CD4-positive, alpha-beta T cell treated with Interleukin-21 for 1 hour (primary cell): ENCODE results near the gene PCDHA7.
"Not testable (repeated sequence)": the region's sequence is repeated elsewhere in the genome, so short reads cannot be mapped to it uniquely, and the experiment has no call there.

ENCODE experiments used
- DNase-seq: peaks from one replicate; pipeline ENCODE4 v3.0.0-alpha.2; 2020

PCDHA7 gene, protein sequence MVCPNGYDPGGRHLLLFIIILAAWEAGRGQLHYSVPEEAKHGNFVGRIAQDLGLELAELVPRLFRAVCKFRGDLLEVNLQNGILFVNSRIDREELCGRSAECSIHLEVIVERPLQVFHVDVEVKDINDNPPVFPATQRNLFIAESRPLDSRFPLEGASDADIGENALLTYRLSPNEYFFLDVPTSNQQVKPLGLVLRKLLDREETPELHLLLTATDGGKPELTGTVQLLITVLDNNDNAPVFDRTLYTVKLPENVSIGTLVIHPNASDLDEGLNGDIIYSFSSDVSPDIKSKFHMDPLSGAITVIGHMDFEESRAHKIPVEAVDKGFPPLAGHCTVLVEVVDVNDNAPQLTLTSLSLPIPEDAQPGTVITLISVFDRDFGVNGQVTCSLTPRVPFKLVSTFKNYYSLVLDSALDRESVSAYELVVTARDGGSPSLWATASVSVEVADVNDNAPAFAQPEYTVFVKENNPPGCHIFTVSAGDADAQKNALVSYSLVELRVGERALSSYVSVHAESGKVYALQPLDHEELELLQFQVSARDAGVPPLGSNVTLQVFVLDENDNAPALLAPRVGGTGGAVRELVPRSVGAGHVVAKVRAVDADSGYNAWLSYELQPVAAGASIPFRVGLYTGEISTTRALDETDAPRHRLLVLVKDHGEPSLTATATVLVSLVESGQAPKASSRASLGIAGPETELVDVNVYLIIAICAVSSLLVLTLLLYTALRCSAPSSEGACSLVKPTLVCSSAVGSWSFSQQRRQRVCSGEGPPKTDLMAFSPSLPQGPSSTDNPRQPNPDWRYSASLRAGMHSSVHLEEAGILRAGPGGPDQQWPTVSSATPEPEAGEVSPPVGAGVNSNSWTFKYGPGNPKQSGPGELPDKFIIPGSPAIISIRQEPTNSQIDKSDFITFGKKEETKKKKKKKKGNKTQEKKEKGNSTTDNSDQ

DNA sequence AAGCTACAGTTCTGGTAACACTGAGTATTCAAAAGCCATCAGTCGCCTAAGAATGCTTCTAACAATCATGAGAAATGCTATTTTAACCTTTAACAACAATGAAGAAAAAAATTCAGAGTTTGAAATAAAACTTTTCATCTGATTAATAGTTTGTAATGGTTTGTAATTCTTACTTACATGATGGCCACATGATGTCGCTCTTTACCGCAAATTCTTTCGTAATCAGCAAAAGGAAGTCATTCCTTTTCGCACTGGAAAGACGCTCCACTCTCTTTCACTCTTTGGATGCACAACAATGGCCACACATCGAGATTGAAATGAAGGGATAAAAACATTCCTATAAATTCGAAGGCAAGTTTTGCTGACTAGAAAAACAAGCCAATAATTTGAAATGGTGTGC lies at the start of gene PCDHA7:
Gene PCDHA7 (plus strand): TSS at position 277 of the 400 bp plus-strand sequence. CDS start 115 bp downstream, at position 392.
- no peak for DNase-seq

GRCh38 chr5:140785905-140786686 lies 48.0 kb upstream of the PCDHA7 start, which contains the start of gene PCDHA1:
Gene PCDHA1 (plus strand): TSS chr5:140786140.
- DNase-seq = no peak

- not testable (repeated sequence) for DNase-seq
These were observed 46.6 kb upstream of the PCDHA7 start for GRCh38 chr5:140787422-140787821.

DNA sequence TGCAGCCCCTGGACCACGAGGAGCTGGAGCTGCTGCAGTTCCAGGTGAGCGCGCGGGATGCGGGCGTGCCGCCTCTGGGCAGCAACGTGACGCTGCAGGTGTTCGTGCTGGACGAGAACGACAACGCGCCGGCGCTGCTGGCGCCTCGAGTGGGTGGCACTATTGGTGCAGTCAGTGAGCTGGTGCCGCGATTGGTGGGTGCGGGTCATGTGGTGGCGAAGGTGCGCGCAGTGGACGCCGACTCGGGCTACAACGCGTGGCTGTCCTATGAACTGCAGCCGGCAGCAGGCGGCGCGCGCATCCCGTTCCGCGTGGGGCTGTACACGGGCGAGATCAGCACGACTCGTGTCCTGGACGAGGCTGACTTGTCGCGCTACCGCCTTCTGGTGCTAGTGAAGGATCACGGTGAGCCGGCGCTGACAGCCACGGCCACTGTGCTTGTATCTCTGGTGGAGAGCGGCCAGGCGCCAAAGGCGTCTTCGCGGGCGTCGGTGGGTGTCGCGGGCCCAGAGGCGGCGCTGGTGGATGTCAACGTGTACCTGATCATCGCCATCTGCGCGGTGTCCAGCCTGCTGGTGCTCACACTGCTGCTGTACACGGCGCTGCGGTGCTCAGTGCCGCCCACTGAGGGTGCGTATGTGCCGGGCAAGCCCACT lies 46.1 kb upstream of the PCDHA7 start:
- not testable (repeated sequence) for DNase-seq

DNA sequence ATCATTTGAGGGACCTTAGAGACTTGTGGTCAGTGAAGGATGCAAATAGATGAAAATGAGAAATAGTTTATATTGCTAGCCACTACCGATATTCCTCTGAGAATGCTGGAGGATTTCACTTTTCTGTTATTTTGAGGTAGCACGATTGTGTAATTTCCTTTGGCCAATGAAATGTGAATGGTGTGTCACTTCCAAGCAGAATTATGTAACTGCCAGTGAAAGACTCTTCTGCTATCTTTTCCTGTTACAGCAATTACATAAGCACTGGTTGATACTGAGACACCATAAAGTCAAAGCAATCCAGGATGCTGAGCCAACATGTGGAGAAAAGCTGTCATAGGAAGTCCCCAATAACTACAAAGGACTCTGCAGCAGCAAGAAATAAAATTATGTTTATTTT lies 43.0 kb upstream of the PCDHA7 start:
- DNase-seq = no peak

GRCh38 chr5:140794595-140795258 lies 39.3 kb upstream of the PCDHA7 start, which contains the start of gene PCDHA2:
Gene PCDHA2 (plus strand): TSS chr5:140794852.
- DNase-seq = no peak

- DNase-seq = no peak
These were observed 38.8 kb upstream of the PCDHA7 start for GRCh38 chr5:140795259-140795641.

DNA sequence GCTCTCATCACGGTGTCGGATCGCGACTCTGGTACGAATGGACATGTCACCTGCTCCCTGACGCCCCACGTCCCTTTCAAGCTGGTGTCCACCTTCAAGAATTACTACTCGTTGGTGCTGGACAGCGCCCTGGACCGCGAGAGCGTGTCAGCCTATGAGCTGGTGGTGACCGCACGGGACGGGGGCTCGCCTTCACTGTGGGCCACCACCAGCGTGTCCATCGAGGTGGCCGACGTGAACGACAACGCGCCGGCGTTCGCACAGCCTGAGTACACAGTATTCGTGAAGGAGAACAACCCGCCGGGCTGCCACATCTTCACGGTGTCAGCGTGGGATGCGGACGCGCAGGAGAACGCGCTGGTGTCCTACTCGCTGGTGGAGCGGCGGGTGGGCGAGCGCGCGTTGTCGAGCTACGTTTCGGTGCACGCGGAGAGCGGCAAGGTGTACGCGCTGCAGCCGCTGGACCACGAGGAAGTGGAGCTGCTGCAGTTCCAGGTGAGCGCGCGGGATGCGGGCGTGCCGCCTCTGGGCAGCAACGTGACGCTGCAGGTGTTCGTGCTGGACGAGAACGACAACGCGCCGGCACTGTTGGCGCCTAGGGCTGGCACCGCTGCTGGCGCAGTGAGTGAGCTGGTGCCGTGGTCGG lies 37.9 kb upstream of the PCDHA7 start:
- DNase-seq = not testable (repeated sequence)

GRCh38 chr5:140796718-140797095 lies 37.4 kb upstream of the PCDHA7 start:
- DNase-seq = no peak

DNA sequence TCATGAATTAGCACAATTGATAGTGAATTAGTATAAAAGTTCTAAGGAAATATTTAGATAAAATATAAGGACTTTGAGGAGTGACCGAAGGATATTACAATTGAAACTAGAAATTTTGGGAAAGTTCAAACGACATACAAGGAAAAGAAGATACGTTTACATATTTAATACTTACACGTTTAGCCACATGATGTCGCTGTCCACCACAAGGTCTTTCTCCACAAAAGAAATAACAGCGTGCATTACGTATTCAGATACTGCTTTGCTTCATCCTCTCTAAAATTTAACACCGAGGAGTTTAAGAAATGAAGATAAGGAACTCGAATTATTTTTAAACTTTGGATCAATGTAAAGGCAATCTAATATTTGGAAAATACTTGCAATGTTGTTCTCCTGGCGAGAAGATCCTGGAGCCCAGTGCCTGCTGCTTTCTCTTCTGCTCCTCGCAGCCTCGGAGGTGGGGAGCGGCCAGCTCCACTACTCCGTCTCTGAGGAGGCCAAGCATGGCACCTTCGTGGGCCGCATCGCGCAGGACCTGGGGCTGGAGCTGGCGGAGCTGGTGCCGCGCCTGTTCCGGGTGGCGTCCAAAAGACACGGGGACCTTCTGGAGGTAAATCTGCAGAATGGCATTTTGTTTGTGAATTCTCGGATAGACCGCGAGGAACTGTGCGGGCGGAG lies 33.1 kb upstream of the PCDHA7 start, which contains the start of gene PCDHA3:
Gene PCDHA3 (plus strand): TSS at position 242 of the 678 bp plus-strand sequence.
- DNase-seq = no peak

- DNase-seq = no peak
These were observed 32.6 kb upstream of the PCDHA7 start for GRCh38 chr5:140801494-140801841.

GRCh38 chr5:140802381-140802780 lies 31.7 kb upstream of the PCDHA7 start:
- not testable (repeated sequence) for DNase-seq

DNA sequence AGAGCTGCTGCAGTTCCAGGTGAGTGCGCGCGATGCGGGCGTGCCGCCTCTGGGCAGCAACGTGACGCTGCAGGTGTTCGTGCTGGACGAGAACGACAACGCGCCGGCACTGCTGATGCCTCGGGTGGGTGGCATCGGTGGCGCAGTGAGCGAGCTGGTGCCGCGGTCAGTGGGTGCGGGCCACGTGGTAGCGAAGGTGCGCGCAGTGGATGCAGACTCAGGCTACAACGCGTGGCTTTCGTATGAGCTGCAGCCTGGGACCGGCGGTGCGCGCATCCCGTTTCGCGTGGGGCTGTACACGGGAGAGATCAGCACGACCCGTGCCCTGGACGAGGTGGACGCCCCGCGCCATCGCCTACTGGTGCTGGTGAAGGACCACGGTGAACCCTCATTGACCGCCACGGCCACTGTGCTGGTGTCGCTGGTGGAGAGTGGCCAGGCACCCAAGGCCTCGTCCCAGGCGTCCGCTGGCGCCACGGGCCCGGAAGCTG lies 31.2 kb upstream of the PCDHA7 start:
- DNase-seq = no peak

DNA sequence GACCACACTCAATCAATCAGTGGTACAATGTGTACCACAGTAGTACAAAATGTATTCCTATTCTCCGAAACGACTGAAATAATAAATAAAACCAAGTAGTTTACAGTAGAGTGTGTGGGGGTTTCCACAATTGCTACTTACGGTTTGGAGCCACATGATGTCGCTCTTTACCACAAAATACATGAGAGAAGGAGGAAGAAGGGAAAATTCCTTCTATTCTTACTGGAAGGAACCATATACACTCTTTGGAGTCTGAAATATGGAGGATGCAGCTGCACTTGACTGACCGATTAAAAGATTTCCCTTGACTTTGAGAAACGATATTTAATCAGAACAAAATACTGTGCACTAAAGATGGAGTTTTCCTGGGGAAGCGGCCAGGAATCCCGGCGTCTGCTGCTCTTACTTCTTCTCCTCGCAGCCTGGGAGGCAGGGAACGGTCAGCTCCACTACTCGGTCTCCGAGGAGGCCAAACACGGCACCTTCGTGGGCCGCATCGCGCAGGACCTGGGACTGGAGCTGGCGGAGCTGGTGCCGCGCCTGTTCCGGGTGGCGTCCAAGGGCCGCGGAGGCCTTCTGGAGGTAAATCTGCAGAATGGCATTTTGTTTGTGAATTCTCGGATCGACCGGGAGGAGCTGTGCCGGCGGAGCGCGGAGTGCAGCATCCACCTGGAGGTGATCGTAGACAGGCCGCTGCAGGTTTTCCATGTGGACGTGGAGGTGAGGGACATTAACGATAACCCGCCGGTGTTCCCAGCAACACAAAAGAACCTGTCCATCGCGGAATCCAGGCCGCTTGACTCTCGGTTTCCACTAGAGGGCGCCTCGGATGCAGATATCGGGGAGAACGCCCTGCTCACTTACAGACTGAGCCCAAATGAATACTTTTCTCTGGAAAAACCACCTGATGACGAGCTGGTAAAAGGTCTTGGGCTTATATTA lies 27.0 kb upstream of the PCDHA7 start, which contains the start of gene PCDHA4:
Gene PCDHA4 (plus strand): TSS at position 235 of the 942 bp plus-strand sequence.
- no peak for DNase-seq

DNA sequence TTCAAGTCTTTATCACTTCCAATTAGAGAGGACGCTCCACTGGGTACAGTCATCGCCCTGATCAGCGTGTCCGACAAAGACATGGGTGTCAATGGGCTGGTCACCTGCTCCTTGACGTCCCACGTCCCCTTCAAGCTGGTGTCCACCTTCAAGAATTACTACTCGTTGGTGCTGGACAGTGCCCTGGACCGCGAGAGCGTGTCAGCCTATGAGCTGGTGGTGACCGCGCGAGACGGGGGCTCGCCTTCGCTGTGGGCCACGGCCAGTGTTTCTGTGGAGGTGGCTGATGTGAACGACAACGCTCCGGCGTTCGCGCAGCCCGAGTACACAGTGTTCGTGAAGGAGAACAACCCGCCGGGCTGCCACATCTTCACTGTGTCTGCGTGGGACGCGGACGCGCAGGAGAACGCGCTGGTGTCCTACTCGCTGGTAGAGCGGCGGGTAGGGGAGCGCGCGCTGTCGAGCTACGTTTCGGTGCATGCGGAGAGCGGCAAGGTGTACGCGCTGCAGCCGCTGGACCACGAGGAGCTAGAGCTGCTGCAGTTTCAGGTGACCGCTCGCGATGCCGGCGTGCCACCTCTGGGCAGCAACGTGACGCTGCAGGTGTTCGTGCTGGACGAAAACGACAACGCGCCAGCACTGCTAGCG lies 25.7 kb upstream of the PCDHA7 start:
- DNase-seq = not testable (repeated sequence)

DNA sequence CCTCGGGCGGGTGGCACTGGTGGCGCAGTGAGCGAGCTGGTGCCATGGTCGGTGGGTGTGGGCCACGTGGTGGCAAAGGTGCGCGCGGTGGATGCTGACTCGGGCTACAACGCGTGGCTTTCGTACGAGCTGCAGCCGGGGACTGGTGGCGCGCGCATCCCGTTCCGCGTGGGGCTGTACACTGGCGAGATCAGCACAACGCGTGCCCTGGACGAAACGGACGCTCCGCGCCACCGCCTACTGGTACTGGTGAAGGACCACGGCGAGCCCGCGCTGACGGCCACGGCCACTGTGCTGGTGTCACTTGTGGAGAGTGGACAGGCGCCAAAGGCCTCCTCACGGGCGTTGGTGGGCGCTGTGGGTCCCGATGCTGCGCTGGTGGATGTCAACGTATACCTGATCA lies 25.2 kb upstream of the PCDHA7 start:
- DNase-seq = no peak

DNA sequence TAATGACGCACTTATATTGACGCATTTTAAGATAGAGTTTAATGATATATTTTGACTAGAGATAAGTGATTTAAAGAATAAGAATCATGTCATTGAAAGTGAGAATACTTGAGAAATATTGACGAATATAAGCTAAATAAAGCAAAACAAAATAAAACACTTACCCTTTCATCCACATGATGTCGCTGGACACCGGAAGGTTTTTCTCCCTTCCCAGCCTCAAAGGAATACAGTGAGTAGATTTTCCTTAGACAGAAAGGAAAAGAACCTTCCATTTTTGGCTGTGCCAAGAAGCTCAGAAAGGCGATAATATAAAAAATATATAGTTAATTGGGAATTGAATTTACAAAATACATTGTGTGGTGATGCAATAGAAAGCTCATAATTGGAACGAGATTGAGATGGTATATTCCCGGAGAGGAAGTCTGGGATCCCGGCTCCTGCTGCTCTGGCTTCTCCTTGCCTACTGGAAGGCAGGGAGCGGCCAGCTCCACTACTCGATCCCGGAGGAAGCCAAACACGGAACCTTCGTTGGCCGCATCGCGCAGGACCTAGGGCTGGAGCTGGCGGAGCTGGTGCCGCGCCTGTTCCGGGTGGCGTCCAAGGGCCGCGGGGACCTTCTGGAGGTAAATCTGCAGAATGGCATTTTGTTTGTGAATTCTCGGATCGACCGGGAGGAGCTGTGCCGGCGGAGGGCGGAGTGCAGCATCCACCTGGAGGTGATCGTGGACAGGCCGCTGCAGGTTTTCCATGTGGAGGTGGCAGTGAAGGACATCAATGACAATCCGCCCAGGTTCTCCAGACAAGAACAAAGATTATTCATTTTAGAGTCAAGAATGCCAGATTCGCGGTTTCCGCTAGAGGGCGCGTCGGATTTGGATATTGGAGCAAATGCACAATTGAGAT lies 12.4 kb upstream of the PCDHA7 start, which contains the start of gene PCDHA5:
Gene PCDHA5 (plus strand): TSS at position 239 of the 906 bp plus-strand sequence.
- no peak for DNase-seq
